Measurements from ENCODE around the gene LPP. TPM values are rescaled to one million over a fixed set of nuclear protein-coding genes. Genes with fewer than 3 reads are reported as not detected.

LPP gene
- total RNA-seq, 1 donor from 2014 or later, result 23.1 TPM

GRCh38 chr3:188234132-188234531 lies 80.2 kb downstream of the LPP start:
- no peak for DNase-seq
- Mint-ChIP-seq H3K27me3 (ENCODE audit: unreplicated experiment) (peaks cover 2% of the 10 kb centered on the region), H3K36me3 (ENCODE audit: unreplicated experiment) (no peaks in the 10 kb centered on the region), H3K9me3 (ENCODE audit: unreplicated experiment) (no peaks in the 10 kb centered on the region), H3K4me1 (ENCODE audit: low read depth, unreplicated experiment) (no peaks in the 10 kb centered on the region), H3K27ac (ENCODE audit: unreplicated experiment) (no peak overlapping the region), H3K4me3 (ENCODE audit: unreplicated experiment) (no peak overlapping the region)
- TF ChIP-seq, protein P1, sequence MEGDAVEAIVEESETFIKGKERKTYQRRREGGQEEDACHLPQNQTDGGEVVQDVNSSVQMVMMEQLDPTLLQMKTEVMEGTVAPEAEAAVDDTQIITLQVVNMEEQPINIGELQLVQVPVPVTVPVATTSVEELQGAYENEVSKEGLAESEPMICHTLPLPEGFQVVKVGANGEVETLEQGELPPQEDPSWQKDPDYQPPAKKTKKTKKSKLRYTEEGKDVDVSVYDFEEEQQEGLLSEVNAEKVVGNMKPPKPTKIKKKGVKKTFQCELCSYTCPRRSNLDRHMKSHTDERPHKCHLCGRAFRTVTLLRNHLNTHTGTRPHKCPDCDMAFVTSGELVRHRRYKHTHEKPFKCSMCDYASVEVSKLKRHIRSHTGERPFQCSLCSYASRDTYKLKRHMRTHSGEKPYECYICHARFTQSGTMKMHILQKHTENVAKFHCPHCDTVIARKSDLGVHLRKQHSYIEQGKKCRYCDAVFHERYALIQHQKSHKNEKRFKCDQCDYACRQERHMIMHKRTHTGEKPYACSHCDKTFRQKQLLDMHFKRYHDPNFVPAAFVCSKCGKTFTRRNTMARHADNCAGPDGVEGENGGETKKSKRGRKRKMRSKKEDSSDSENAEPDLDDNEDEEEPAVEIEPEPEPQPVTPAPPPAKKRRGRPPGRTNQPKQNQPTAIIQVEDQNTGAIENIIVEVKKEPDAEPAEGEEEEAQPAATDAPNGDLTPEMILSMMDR (IDR thresholded peaks at IDR 0.05; ENCODE audit: partially characterized antibody, unreplicated experiment), result no peak

DNA sequence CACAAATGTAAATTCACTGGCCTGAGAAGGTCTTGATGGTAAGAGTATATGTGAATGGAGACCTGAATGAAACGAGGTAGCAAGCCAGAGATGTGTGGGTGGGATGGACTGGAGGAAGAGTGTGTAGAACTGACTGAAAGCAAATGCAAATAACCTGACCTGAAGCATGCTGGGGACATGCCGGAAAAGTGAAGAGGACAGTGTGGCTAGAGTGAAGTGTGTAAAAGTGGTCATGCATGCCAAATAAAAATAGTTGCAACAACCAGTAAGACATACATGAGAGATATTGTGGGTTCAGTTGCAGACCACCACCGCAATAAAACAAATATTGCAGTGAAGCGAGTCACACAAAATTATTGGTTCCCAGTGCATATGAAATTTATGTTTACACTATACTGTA lies 82.3 kb downstream of the LPP start:
- Mint-ChIP-seq H3K4me3 (ENCODE audit: unreplicated experiment) (no peak overlapping the region), H3K4me1 (ENCODE audit: low read depth, unreplicated experiment) (peaks cover 7% of the 10 kb centered on the region), H3K9me3 (ENCODE audit: unreplicated experiment) (peaks cover 2% of the 10 kb centered on the region), H3K27me3 (ENCODE audit: unreplicated experiment) (peaks cover 2% of the 10 kb centered on the region), H3K27ac (ENCODE audit: unreplicated experiment) (no peak overlapping the region), H3K36me3 (ENCODE audit: unreplicated experiment) (no peaks in the 10 kb centered on the region)
- TF ChIP-seq, protein P1 (IDR thresholded peaks at IDR 0.05; ENCODE audit: partially characterized antibody, unreplicated experiment), result no peak
- DNase-seq, result no peak

DNA sequence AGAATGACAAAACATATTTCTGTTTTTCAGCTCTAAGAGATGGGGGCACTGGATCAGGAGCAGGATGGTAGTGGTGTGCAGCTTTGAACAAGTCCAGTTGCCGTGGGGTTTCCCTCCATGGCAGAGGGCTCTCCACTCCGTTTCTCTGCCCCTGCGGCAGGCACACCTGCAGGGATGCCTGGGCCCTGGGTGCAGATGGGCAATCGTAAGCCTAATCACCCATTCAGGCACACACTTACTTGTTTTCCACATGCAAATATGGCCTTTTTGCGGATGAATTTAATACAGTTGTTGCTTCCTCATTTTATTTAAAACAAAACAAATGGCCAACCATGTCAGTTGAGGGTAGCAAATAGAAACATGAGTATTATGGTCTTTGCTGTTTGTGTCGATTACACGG lies 85.1 kb downstream of the LPP start:
- H3K4me1 Mint-ChIP-seq (ENCODE audit: low read depth, unreplicated experiment), result peaks cover 12% of the 10 kb centered on the region
- H3K36me3 Mint-ChIP-seq (ENCODE audit: unreplicated experiment), result no peaks in the 10 kb centered on the region
- H3K9me3 Mint-ChIP-seq (ENCODE audit: unreplicated experiment), result peaks cover 2% of the 10 kb centered on the region
- no peaks in the 10 kb centered on the region for H3K27me3 Mint-ChIP-seq (ENCODE audit: unreplicated experiment)
- no peak overlapping the region for H3K4me3 Mint-ChIP-seq (ENCODE audit: unreplicated experiment)
- TF ChIP-seq, protein P1 (IDR thresholded peaks at IDR 0.05; ENCODE audit: partially characterized antibody, unreplicated experiment), result no peak
- DNase-seq, result no peak
- no peak overlapping the region for H3K27ac Mint-ChIP-seq (ENCODE audit: unreplicated experiment)

GRCh38 chr3:188239577-188239976 lies 85.6 kb downstream of the LPP start:
- no peaks in the 10 kb centered on the region for H3K27me3 Mint-ChIP-seq (ENCODE audit: unreplicated experiment)
- no peak overlapping the region for H3K4me3 Mint-ChIP-seq (ENCODE audit: unreplicated experiment)
- peaks cover 2% of the 10 kb centered on the region for H3K9me3 Mint-ChIP-seq (ENCODE audit: unreplicated experiment)
- no peak overlapping the region for H3K27ac Mint-ChIP-seq (ENCODE audit: unreplicated experiment)
- no peaks in the 10 kb centered on the region for H3K36me3 Mint-ChIP-seq (ENCODE audit: unreplicated experiment)
- DNase-seq, result no peak
- TF ChIP-seq, protein P1 (IDR thresholded peaks at IDR 0.05; ENCODE audit: partially characterized antibody, unreplicated experiment), result no peak
- peaks cover 12% of the 10 kb centered on the region for H3K4me1 Mint-ChIP-seq (ENCODE audit: low read depth, unreplicated experiment)

- no peak overlapping the region for H3K27ac Mint-ChIP-seq (ENCODE audit: unreplicated experiment)
- TF ChIP-seq, protein P1 (IDR thresholded peaks at IDR 0.05; ENCODE audit: partially characterized antibody, unreplicated experiment), result no peak
- H3K27me3 Mint-ChIP-seq (ENCODE audit: unreplicated experiment), result no peaks in the 10 kb centered on the region
- H3K4me3 Mint-ChIP-seq (ENCODE audit: unreplicated experiment), result no peak overlapping the region
- H3K4me1 Mint-ChIP-seq (ENCODE audit: low read depth, unreplicated experiment), result peaks cover 12% of the 10 kb centered on the region
- no peak for DNase-seq
- peaks cover 2% of the 10 kb centered on the region for H3K9me3 Mint-ChIP-seq (ENCODE audit: unreplicated experiment)
- H3K36me3 Mint-ChIP-seq (ENCODE audit: unreplicated experiment), result no peaks in the 10 kb centered on the region
Observed at GRCh38 chr3:188240189-188240981, 86.4 kb downstream of the LPP start.

Measured in glutamatergic neuron (in vitro differentiated cells).